GM12878 (cell line): ENCODE measurements around the gene ZNF670. TPM values are rescaled to one million over a fixed set of nuclear protein-coding genes. Genes with fewer than 3 reads are reported as not detected.

ENCODE experiments used
- ATAC-seq: fragments of 200-7000 bp; cut with Tn5 transposase; 3 replicates; pipeline ENCODE4 v1.9.1; 2020; ENCODE audit warnings: mild to moderate bottlenecking, moderate library complexity
- BruUV-seq: library from RNA; stranded (reverse); fragments of 400-500 nt; replicated peaks from 2 replicates; lab custom pipeline; 2021; lab: Mats Ljungman, UMichigan
- CTCF ChIA-PET: fragments of 300-600 bp; sonication (Branson Sonifier 250); formaldehyde crosslinking; extraction: SDS; loops from one replicate; lab custom pipeline; 2021; ENCODE audit warnings: inconsistent platforms; lab: Yijun Ruan, JAX
- POLR2A ChIA-PET: fragments of 350-600 bp; formaldehyde crosslinking; extraction: SDS; loops from one replicate; lab custom pipeline; 2021; ENCODE audit warnings: inconsistent platforms; lab: Charles Lee
- RAD21 ChIA-PET: fragments of 300-600 bp; sonication (Branson Sonifier 250); formaldehyde crosslinking; loops from one replicate; lab custom pipeline; 2023; ENCODE audit warnings: antibody characterized with exemption; ENCODE audit not compliant: unreplicated experiment; lab: Charles Lee
- SMC1A ChIA-PET: fragments of 300-600 bp; sonication (Branson Sonifier 250); formaldehyde crosslinking; loops from one replicate; lab custom pipeline; 2023; ENCODE audit not compliant: unreplicated experiment, uncharacterized antibody; lab: Charles Lee
- DNase-seq: peaks from one replicate; pipeline ENCODE4 v3.0.0-alpha.2; 2011; ENCODE audit warnings: low read depth, low spot score
- FAIRE-seq: peaks from 3 replicates; lab custom pipeline; 2011; peaks lifted over from hg19 to GRCh38; lab: Jason Lieb, UNC
- H2AFZ ChIP-seq: 2 replicates; pipeline ENCODE4 v1.6.0; 2011; ENCODE audit warnings: low read depth, low read length, control low read depth; ENCODE audit not compliant: control insufficient read depth
- H3K27ac ChIP-seq: 2 replicates; pipeline ENCODE4 v1.5.1; 2011; ENCODE audit warnings: control low read depth; ENCODE audit not compliant: control insufficient read depth, insufficient read depth
- H3K27me3 ChIP-seq, 2 experiments: replicated peaks in 1 of 2; 2 replicates each; pipeline versions ENCODE4 v1.6.0 to v1.6.1; 2011; ENCODE audit warnings: low read length in 1 of 2; ENCODE audit not compliant: control insufficient read depth in 2 of 2, insufficient read depth in 2 of 2
- H3K36me3 ChIP-seq, 2 experiments: 2 replicates each; pipeline ENCODE4 v1.5.1; 2011; ENCODE audit warnings: low read length in 1 of 2; ENCODE audit not compliant: control insufficient read depth in 2 of 2, insufficient read depth in 2 of 2
- H3K4me1 ChIP-seq: 2 replicates; pipeline ENCODE4 v1.6.1; 2011; ENCODE audit warnings: mild to moderate bottlenecking, low read length, moderate library complexity, mixed read lengths; ENCODE audit not compliant: control insufficient read depth, insufficient read depth
- H3K4me2 ChIP-seq: 2 replicates; pipeline ENCODE4 v1.6.0; 2011; ENCODE audit warnings: control low read depth; ENCODE audit not compliant: control insufficient read depth, insufficient read depth
- H3K4me3 ChIP-seq: fragments of 200-600 bp; sonication (generic); 2 replicates; pipeline ENCODE4 v1.5.1; 2016
- H3K79me2 ChIP-seq: 2 replicates; pipeline ENCODE4 v1.6.0; 2011; ENCODE audit warnings: low read length; ENCODE audit not compliant: control insufficient read depth, insufficient read depth
- H3K9ac ChIP-seq: 2 replicates; pipeline ENCODE4 v1.8.0; 2011; ENCODE audit warnings: low read length, control low read depth, mixed read lengths; ENCODE audit not compliant: control insufficient read depth, insufficient read depth
- H3K9me3 ChIP-seq: replicated peaks from 3 replicates; pipeline ENCODE4 v1.5.1; 2011; ENCODE audit warnings: mild to moderate bottlenecking, low read length; ENCODE audit not compliant: control insufficient read depth, insufficient read depth
- H4K20me1 ChIP-seq: 2 replicates; pipeline ENCODE4 v1.6.0; 2011; ENCODE audit not compliant: control insufficient read depth, insufficient read depth
- BHLHE40 ChIP-seq, 2 experiments: fragments of 450-650 bp in 1 of 2; IDR thresholded peaks; 2 replicates each; pipeline ENCODE4 v1.6.1; 2011 to 2017; ENCODE audit warnings: low read depth in 2 of 2, borderline replicate concordance in 1 of 2, improper control_type of control experiment in 1 of 2, low read length in 1 of 2, mild to moderate bottlenecking in 1 of 2
- CBX5 ChIP-seq: sonication (generic); IDR thresholded peaks from 2 replicates; pipeline ENCODE4 v1.6.1; 2016; ENCODE audit warnings: low read depth, moderate library complexity, mild to moderate bottlenecking, inconsistent platforms
- CEBPZ ChIP-seq: fragments of 150-350 bp; IDR thresholded peaks from 2 replicates; pipeline ENCODE4 v1.6.1; 2016; ENCODE audit warnings: low read depth, low read length
- CHD1 ChIP-seq: IDR thresholded peaks from 2 replicates; pipeline ENCODE4 v1.6.1; 2012; ENCODE audit warnings: low read depth, low read length, improper control_type of control experiment
- IKZF2 ChIP-seq, 2 experiments: fragments of 450-650 bp; IDR thresholded peaks; 2 replicates each; pipeline ENCODE4 v1.6.1; 2017; ENCODE audit warnings: mild to moderate bottlenecking in 2 of 2, moderate library complexity in 2 of 2
- NR2F1 ChIP-seq: fragments of 450-650 bp; conservative IDR thresholded peaks from 2 replicates; pipeline ENCODE4 v1.6.1; 2017; ENCODE audit warnings: mild to moderate bottlenecking
- NRF1 ChIP-seq: conservative IDR thresholded peaks from 2 replicates; pipeline ENCODE4 v1.6.1; 2011; ENCODE audit warnings: mild to moderate bottlenecking, low read depth, low read length, improper control_type of control experiment
- RAD21 ChIP-seq: IDR thresholded peaks from 2 replicates; pipeline ENCODE4 v1.6.1; 2011; ENCODE audit warnings: mild to moderate bottlenecking, low read depth, low read length, moderate library complexity; ENCODE audit not compliant: insufficient read depth
- TBL1XR1 ChIP-seq: IDR thresholded peaks from 2 replicates; pipeline ENCODE4 v1.6.1; 2012; ENCODE audit warnings: low read depth, low read length, improper control_type of control experiment
- WGBS: methylation state at CpG from one replicate; pipeline ENCODE4 v1.1.6; 2016; ENCODE audit warnings: low lambda C conversion rate; ENCODE audit not compliant: insufficient replicate concordance, insufficient coverage; ENCODE audit errors: missing lambda C conversion rate; 5-methylcytosine and 5-hydroxymethylcytosine counted together
- in situ Hi-C: fragments of 300-500 bp; cut with MboI; formaldehyde crosslinking; loops from 9 replicates; pipeline ENCODE4 v1.14.3; 2018; ENCODE audit warnings: mixed read lengths
- intact Hi-C: fragments of 100-400 bp; cut with micrococcal nuclease; formaldehyde crosslinking; loops from one replicate; pipeline ENCODE4 v1.14.2; 2022; ENCODE audit not compliant: unreplicated experiment
- polyA plus RNA-seq, 11 experiments: library from polyadenylated mRNA; depleted of rRNA in 4 of 11; unstranded in 6 of 11; stranded (reverse) in 5 of 11; fragments of >200 nt; fragmentation: Nextera tagmentation in 4 of 11; fragmentation: Illumina TruSeq in 1 of 11; extraction: Ambion mirVana in 4 of 11; extraction: Trizol in 1 of 11; gene quantifications; 1 replicate in 1 of 11; 2 replicates in 10 of 11; pipeline versions ENCODE4 v1.2.1 to v1.2.3, GENCODE V29; 2011 to 2016; ENCODE audit warnings: inconsistent platforms in 2 of 11, missing spikeins in 2 of 11, low read depth in 1 of 11
- total RNA-seq, 4 experiments: library from RNA; depleted of rRNA in 3 of 4; stranded (reverse); fragments of >200 nt in 3 of 4; fragmentation: Illumina TruSeq in 1 of 4; extraction: Trizol in 1 of 4; gene quantifications; 2 replicates each; pipeline versions ENCODE4 v1.2.1 to v1.2.3, GENCODE V29; 2013 to 2021

The ZNF670 gene
- total and polyA plus RNA-seq, 10 of the 15 experiments (the other 5 are each of a cell fraction or from before 2014, with no cell fraction given) = 3.0 to 9.0 (median 5.3) TPM

GRCh38 chr1:247060771-247061170 is 17.8 kb downstream of the ZNF670 start:
- Histone ChIP-seq H3K9ac (no peak overlapping the region), H3K36me3 (no peaks in the 10 kb centered on the region; a peak in 1 of 4 replicates), H2AFZ (no peak overlapping the region), H3K9me3 (peaks cover 9% of the 10 kb centered on the region; the same call in 2 of the 3 replicates), H3K27ac (no peak overlapping the region), H3K79me2 (peaks cover 1% of the 10 kb centered on the region; the same call in 1 of the 2 replicates), H3K4me2 (no peak overlapping the region), H3K4me3 (no peak overlapping the region), H4K20me1 (no peaks in the 10 kb centered on the region), H3K27me3 (no peaks in the 10 kb centered on the region), H3K4me1 (no peaks in the 10 kb centered on the region)
- TF ChIP-seq BHLHE40 (IDR thresholded peaks at IDR 0.05; ENCODE audit: borderline replicate concordance in 1 of 2, low read depth in 2 of 2, low read length in 1 of 2) (no peak), NRF1 (no peak), NR2F1 (no peak), CEBPZ (no peak), CBX5 (no peak), CHD1 (no peak), TBL1XR1 (no peak), IKZF2 (IDR thresholded peaks at IDR 0.05) (no peak), RAD21 (no peak)
- ChIA-PET RAD21 (no interaction called here), POLR2A (no interaction called here), SMC1A (no interaction called here), CTCF (no interaction called here)
- FAIRE-seq = no peak
- in situ Hi-C loops = no loop called here
- no peak for ATAC-seq
- WGBS = 85% methylated on average over 4 of the region's 4 CpGs
- intact Hi-C loops = no loop called here
- no TSS peak for BruUV-seq
- no peak for DNase-seq
